Measurements from ENCODE around the gene TPK1. TPM values are rescaled to one million over a fixed set of nuclear protein-coding genes. Genes with fewer than 3 reads are reported as not detected.
"Not testable (repeated sequence)": the region's sequence is repeated elsewhere in the genome, so short reads cannot be mapped to it uniquely, and the experiment has no call there.

The TPK1 gene
- total RNA-seq, 2 donors from 2014 or later, result 4.1 to 6.4 TPM

GRCh38 chr7:144812379-144813283, 23.2 kb downstream of the TPK1 start:
- H3K9me3 ChIP-seq, result no peaks in the 10 kb centered on the region
- H3K27ac ChIP-seq, result no peak overlapping the region
- no peaks in the 10 kb centered on the region for H3K36me3 ChIP-seq
- no peak overlapping the region for H3K4me3 ChIP-seq
- H3K4me1 ChIP-seq, result peaks cover 0 to 7% of the 10 kb centered on the region in 2 donors
- DNase-seq (ENCODE audit: low spot score), result no peak
- no peaks in the 10 kb centered on the region for H3K27me3 ChIP-seq
- TF ChIP-seq CTCF (IDR thresholded peaks at IDR 0.05), result no peak

- H3K4me1 ChIP-seq, result no peaks in the 10 kb centered on the region
Observed at GRCh38 chr7:144805627-144806239, 30.1 kb downstream of the TPK1 start.

GRCh38 chr7:144800678-144801436, 35.0 kb downstream of the TPK1 start:
- not testable (repeated sequence) for H3K27ac ChIP-seq; DNase-seq (ENCODE audit: low spot score); H3K4me1 ChIP-seq; H3K4me3 ChIP-seq; H3K36me3 ChIP-seq; H3K27me3 ChIP-seq; H3K9me3 ChIP-seq

More at GRCh38 chr7:144805627-144806239, 30.1 kb downstream of the TPK1 start:
- DNase-seq (ENCODE audit: low spot score), result no peak
- TF ChIP-seq CTCF (IDR thresholded peaks at IDR 0.05), result no peak
- no peaks in the 10 kb centered on the region for H3K9me3 ChIP-seq
- no peak overlapping the region for H3K4me3 ChIP-seq
- H3K36me3 ChIP-seq, result no peaks in the 10 kb centered on the region
- no peak overlapping the region for H3K27ac ChIP-seq
- H3K27me3 ChIP-seq, result no peaks in the 10 kb centered on the region

GRCh38 chr7:144796919-144797318, 38.9 kb downstream of the TPK1 start:
- TF ChIP-seq CTCF (IDR thresholded peaks at IDR 0.05), result no peak
- Histone ChIP-seq H3K4me3 (no peak overlapping the region), H3K27ac (no peak overlapping the region), H3K4me1 (no peaks in the 10 kb centered on the region), H3K36me3 (no peaks in the 10 kb centered on the region), H3K27me3 (no peaks in the 10 kb centered on the region), H3K9me3 (peaks cover 0 to 5% of the 10 kb centered on the region in 2 donors)
- DNase-seq (ENCODE audit: low spot score), result no peak

- Histone ChIP-seq H3K27ac (no peak overlapping the region), H3K27me3 (no peaks in the 10 kb centered on the region), H3K9me3 (no peaks in the 10 kb centered on the region), H3K36me3 (no peaks in the 10 kb centered on the region), H3K4me1 (no peaks in the 10 kb centered on the region), H3K4me3 (no peak overlapping the region)
- no peak for TF ChIP-seq CTCF (IDR thresholded peaks at IDR 0.05)
- no peak for DNase-seq (ENCODE audit: low spot score)
Observed at GRCh38 chr7:144792050-144792449, 43.8 kb downstream of the TPK1 start.

GRCh38 chr7:144791488-144791887, 44.4 kb downstream of the TPK1 start:
- no peak for DNase-seq (ENCODE audit: low spot score)
- no peak for TF ChIP-seq CTCF (IDR thresholded peaks at IDR 0.05)
- H3K36me3 ChIP-seq, result no peaks in the 10 kb centered on the region
- H3K9me3 ChIP-seq, result no peaks in the 10 kb centered on the region
- no peak overlapping the region for H3K4me3 ChIP-seq
- H3K4me1 ChIP-seq, result no peaks in the 10 kb centered on the region
- no peak overlapping the region for H3K27ac ChIP-seq
- no peaks in the 10 kb centered on the region for H3K27me3 ChIP-seq

Data from right atrium auricular region (tissue), 2 donors.